ENCODE data around the gene KCNMA1.

KCNMA1 gene

GRCh38 chr10:77359950-77360520 lies 277.6 kb downstream of the KCNMA1 start:
- Histone ChIP-seq H3K4me3 (ENCODE audit: low read length) (no peak overlapping the region), H3K27me3 (ENCODE audit: control insufficient read depth, insufficient read depth, low read length) (no peaks in the 10 kb centered on the region), H3K9ac (ENCODE audit: low read depth, low read length) (no peak overlapping the region), H3K9me3 (replicated peaks; ENCODE audit: low read length) (no peaks in the 10 kb centered on the region), H3K4me1 (ENCODE audit: control insufficient read depth, insufficient read depth, low read length) (peaks cover 33% of the 10 kb centered on the region), H3K4me2 (ENCODE audit: low read length) (no peak overlapping the region), H3K36me3 (ENCODE audit: insufficient read depth, low read length) (no peaks in the 10 kb centered on the region)

GRCh38 chr10:77359287-77359691 lies 278.3 kb downstream of the KCNMA1 start:
- H3K4me1 ChIP-seq (ENCODE audit: control insufficient read depth, insufficient read depth, low read length) = peaks cover 34% of the 10 kb centered on the region
- no peaks in the 10 kb centered on the region for H3K27me3 ChIP-seq (ENCODE audit: control insufficient read depth, insufficient read depth, low read length)
- H3K9me3 ChIP-seq (replicated peaks; ENCODE audit: low read length) = no peaks in the 10 kb centered on the region
- no peak overlapping the region for H3K4me2 ChIP-seq (ENCODE audit: low read length)
- H3K36me3 ChIP-seq (ENCODE audit: insufficient read depth, low read length) = no peaks in the 10 kb centered on the region
- H3K4me3 ChIP-seq (ENCODE audit: low read length) = no peak overlapping the region
- H3K9ac ChIP-seq (ENCODE audit: low read depth, low read length) = no peak overlapping the region

- peaks cover 34% of the 10 kb centered on the region for H3K4me1 ChIP-seq (ENCODE audit: control insufficient read depth, insufficient read depth, low read length)
- H3K27me3 ChIP-seq (ENCODE audit: control insufficient read depth, insufficient read depth, low read length) = no peaks in the 10 kb centered on the region
- H3K9me3 ChIP-seq (replicated peaks; ENCODE audit: low read length) = no peaks in the 10 kb centered on the region
- H3K9ac ChIP-seq (ENCODE audit: low read depth, low read length) = no peak overlapping the region
- no peak overlapping the region for H3K4me3 ChIP-seq (ENCODE audit: low read length)
- no peak overlapping the region for H3K4me2 ChIP-seq (ENCODE audit: low read length)
- H3K36me3 ChIP-seq (ENCODE audit: insufficient read depth, low read length) = no peaks in the 10 kb centered on the region
Observed at GRCh38 chr10:77358656-77359055, 279.0 kb downstream of the KCNMA1 start.

DNA sequence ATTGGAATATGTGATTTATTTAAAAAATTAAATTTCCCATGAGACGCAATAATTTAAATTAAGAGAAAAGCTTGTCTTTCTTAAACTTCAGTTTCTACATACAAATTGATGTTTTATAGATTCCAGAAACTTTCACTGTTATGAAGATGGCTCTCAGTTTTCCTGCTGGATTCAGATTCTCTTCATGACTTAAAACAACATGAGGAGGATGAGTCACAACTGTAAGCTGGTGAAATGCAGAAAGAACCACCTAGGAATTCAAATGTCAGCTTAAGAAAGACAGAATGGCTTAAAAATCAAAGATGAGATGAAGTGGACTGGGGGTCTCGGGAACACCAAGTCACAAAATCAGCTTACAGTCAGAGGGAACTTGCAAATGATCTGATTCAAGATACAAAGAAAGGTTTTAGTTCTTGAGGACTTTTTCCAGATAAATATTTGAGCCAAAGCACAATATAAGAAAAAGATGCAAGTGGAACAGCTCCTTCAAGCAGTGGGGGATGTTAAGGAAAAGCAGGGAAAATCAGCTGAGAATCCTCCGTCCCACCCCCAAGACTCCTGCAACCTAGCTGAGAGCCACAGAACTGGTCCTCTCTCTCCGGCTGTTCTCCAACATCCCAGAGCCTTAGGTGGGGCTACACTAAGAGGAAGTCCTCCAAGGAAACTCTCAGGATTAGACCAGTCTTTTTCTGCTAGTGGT lies 279.8 kb downstream of the KCNMA1 start:
- H3K4me3 ChIP-seq (ENCODE audit: low read length) = no peak overlapping the region
- H3K27me3 ChIP-seq (ENCODE audit: control insufficient read depth, insufficient read depth, low read length) = no peaks in the 10 kb centered on the region
- peak overlapping the region; percentile 40 for H3K4me2 ChIP-seq (ENCODE audit: low read length)
- H3K36me3 ChIP-seq (ENCODE audit: insufficient read depth, low read length) = no peaks in the 10 kb centered on the region
- peak overlapping the region; percentile 72 for H3K9ac ChIP-seq (ENCODE audit: low read depth, low read length)
- H3K9me3 ChIP-seq (replicated peaks; ENCODE audit: low read length) = no peaks in the 10 kb centered on the region
- peaks cover 36% of the 10 kb centered on the region for H3K4me1 ChIP-seq (ENCODE audit: control insufficient read depth, insufficient read depth, low read length)

- H3K4me2 ChIP-seq (ENCODE audit: low read length) = peak overlapping the region; percentile 33
- H3K27me3 ChIP-seq (ENCODE audit: control insufficient read depth, insufficient read depth, low read length) = no peaks in the 10 kb centered on the region
- H3K4me1 ChIP-seq (ENCODE audit: control insufficient read depth, insufficient read depth, low read length) = peaks cover 42% of the 10 kb centered on the region
- peak overlapping the region; percentile 72 for H3K9ac ChIP-seq (ENCODE audit: low read depth, low read length)
- no peaks in the 10 kb centered on the region for H3K9me3 ChIP-seq (replicated peaks; ENCODE audit: low read length)
- no peak overlapping the region for H3K4me3 ChIP-seq (ENCODE audit: low read length)
- no peaks in the 10 kb centered on the region for H3K36me3 ChIP-seq (ENCODE audit: insufficient read depth, low read length)
Observed at GRCh38 chr10:77357185-77357584, 280.4 kb downstream of the KCNMA1 start.

DNA sequence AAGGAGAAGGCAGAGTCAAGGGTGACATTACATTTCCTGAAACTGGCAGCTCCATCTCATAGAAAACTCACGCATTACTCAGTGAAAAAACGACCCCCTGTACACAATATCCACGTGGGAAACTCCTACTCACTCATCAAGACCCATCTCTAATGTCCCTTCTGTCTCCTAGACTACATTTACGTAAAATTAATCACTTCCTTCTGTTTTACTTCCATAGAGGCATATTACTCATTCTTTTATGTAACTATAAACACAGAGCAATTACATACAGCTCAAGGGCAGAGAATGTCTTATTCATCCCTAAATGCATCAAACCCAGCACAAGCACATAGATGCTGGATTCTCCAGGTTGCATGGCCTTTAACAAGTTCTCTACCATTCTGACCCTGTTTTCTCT lies 281.8 kb downstream of the KCNMA1 start:
- Histone ChIP-seq H3K4me2 (ENCODE audit: low read length) (no peak overlapping the region), H3K4me3 (ENCODE audit: low read length) (no peak overlapping the region), H3K27me3 (ENCODE audit: control insufficient read depth, insufficient read depth, low read length) (no peaks in the 10 kb centered on the region), H3K9me3 (replicated peaks; ENCODE audit: low read length) (no peaks in the 10 kb centered on the region), H3K9ac (ENCODE audit: low read depth, low read length) (peak overlapping the region; percentile 45), H3K4me1 (ENCODE audit: control insufficient read depth, insufficient read depth, low read length) (peaks cover 55% of the 10 kb centered on the region), H3K36me3 (ENCODE audit: insufficient read depth, low read length) (no peaks in the 10 kb centered on the region)

DNA sequence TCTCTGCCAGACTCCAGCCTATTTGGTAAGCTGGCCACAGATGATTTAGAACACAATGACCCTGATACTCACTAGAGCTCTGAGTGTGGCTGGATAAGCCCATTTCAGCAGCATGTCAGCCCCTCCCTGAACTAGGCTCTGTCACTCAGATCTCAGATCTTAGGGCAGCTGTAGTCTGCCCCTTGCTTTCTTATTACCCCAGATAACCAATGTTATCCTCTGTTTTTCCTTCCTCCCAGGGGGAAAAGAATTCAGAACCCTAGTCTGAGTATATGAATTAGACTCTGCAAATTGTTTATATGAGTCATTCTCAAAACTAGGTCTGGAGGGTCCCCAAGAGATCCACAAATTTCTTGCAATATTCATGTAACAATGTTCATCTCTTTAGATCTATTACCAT lies 286.2 kb downstream of the KCNMA1 start:
- no peaks in the 10 kb centered on the region for H3K36me3 ChIP-seq (ENCODE audit: insufficient read depth, low read length)
- H3K27me3 ChIP-seq (ENCODE audit: control insufficient read depth, insufficient read depth, low read length) = no peaks in the 10 kb centered on the region
- peak overlapping the region; percentile 58 for H3K4me2 ChIP-seq (ENCODE audit: low read length)
- peak overlapping the region; percentile 78 for H3K9ac ChIP-seq (ENCODE audit: low read depth, low read length)
- H3K9me3 ChIP-seq (replicated peaks; ENCODE audit: low read length) = no peaks in the 10 kb centered on the region
- peaks cover 58% of the 10 kb centered on the region for H3K4me1 ChIP-seq (ENCODE audit: control insufficient read depth, insufficient read depth, low read length)
- peak overlapping the region; percentile 14 for H3K4me3 ChIP-seq (ENCODE audit: low read length)

- H3K9ac ChIP-seq (ENCODE audit: low read depth, low read length) = peak overlapping the region; percentile 78
- no peaks in the 10 kb centered on the region for H3K9me3 ChIP-seq (replicated peaks; ENCODE audit: low read length)
- peak overlapping the region; percentile 58 for H3K4me2 ChIP-seq (ENCODE audit: low read length)
- peaks cover 54% of the 10 kb centered on the region for H3K4me1 ChIP-seq (ENCODE audit: control insufficient read depth, insufficient read depth, low read length)
- H3K27me3 ChIP-seq (ENCODE audit: control insufficient read depth, insufficient read depth, low read length) = no peaks in the 10 kb centered on the region
- no peaks in the 10 kb centered on the region for H3K36me3 ChIP-seq (ENCODE audit: insufficient read depth, low read length)
- H3K4me3 ChIP-seq (ENCODE audit: low read length) = peak overlapping the region; percentile 14
Observed at GRCh38 chr10:77350711-77351119, 286.9 kb downstream of the KCNMA1 start.

DNA sequence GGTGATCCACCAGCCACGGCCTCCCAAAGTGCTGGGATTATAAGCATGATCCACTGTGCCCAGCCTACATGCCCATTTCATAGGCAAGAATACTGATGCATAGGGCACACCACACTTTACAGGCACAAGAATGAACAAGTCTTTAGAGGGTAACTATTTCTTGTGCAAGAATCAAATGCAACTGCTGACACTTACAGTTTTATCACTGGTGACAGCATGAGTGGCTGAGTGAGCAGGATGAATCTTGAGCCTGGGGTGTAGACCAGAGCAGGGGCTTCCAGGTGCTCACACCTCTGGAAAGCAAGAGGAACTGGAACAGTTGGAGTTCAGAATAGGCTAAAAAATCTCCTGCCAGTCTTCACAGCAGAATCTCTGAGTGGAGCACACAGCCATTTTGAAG lies 287.5 kb downstream of the KCNMA1 start:
- H3K9ac ChIP-seq (ENCODE audit: low read depth, low read length) = peak overlapping the region; percentile 40
- H3K4me2 ChIP-seq (ENCODE audit: low read length) = peak overlapping the region; percentile 29
- no peaks in the 10 kb centered on the region for H3K27me3 ChIP-seq (ENCODE audit: control insufficient read depth, insufficient read depth, low read length)
- peaks cover 48% of the 10 kb centered on the region for H3K4me1 ChIP-seq (ENCODE audit: control insufficient read depth, insufficient read depth, low read length)
- no peaks in the 10 kb centered on the region for H3K36me3 ChIP-seq (ENCODE audit: insufficient read depth, low read length)
- H3K9me3 ChIP-seq (replicated peaks; ENCODE audit: low read length) = no peaks in the 10 kb centered on the region
- no peak overlapping the region for H3K4me3 ChIP-seq (ENCODE audit: low read length)

GRCh38 chr10:77349226-77349625 lies 288.4 kb downstream of the KCNMA1 start:
- H3K36me3 ChIP-seq (ENCODE audit: insufficient read depth, low read length) = no peaks in the 10 kb centered on the region
- H3K9ac ChIP-seq (ENCODE audit: low read depth, low read length) = no peak overlapping the region
- H3K4me2 ChIP-seq (ENCODE audit: low read length) = no peak overlapping the region
- H3K4me3 ChIP-seq (ENCODE audit: low read length) = no peak overlapping the region
- H3K9me3 ChIP-seq (replicated peaks; ENCODE audit: low read length) = no peaks in the 10 kb centered on the region
- H3K4me1 ChIP-seq (ENCODE audit: control insufficient read depth, insufficient read depth, low read length) = peaks cover 47% of the 10 kb centered on the region
- no peaks in the 10 kb centered on the region for H3K27me3 ChIP-seq (ENCODE audit: control insufficient read depth, insufficient read depth, low read length)

- H3K4me1 ChIP-seq (ENCODE audit: control insufficient read depth, insufficient read depth, low read length) = peaks cover 47% of the 10 kb centered on the region
- H3K9me3 ChIP-seq (replicated peaks; ENCODE audit: low read length) = no peaks in the 10 kb centered on the region
- H3K4me3 ChIP-seq (ENCODE audit: low read length) = no peak overlapping the region
- H3K9ac ChIP-seq (ENCODE audit: low read depth, low read length) = no peak overlapping the region
- H3K27me3 ChIP-seq (ENCODE audit: control insufficient read depth, insufficient read depth, low read length) = no peaks in the 10 kb centered on the region
- H3K4me2 ChIP-seq (ENCODE audit: low read length) = no peak overlapping the region
- H3K36me3 ChIP-seq (ENCODE audit: insufficient read depth, low read length) = no peaks in the 10 kb centered on the region
Observed at GRCh38 chr10:77348751-77349150, 288.9 kb downstream of the KCNMA1 start.

- no peaks in the 10 kb centered on the region for H3K9me3 ChIP-seq (replicated peaks; ENCODE audit: low read length)
- H3K4me3 ChIP-seq (ENCODE audit: low read length) = no peak overlapping the region
- H3K4me1 ChIP-seq (ENCODE audit: control insufficient read depth, insufficient read depth, low read length) = peaks cover 47% of the 10 kb centered on the region
- no peaks in the 10 kb centered on the region for H3K36me3 ChIP-seq (ENCODE audit: insufficient read depth, low read length)
- no peaks in the 10 kb centered on the region for H3K27me3 ChIP-seq (ENCODE audit: control insufficient read depth, insufficient read depth, low read length)
- no peak overlapping the region for H3K9ac ChIP-seq (ENCODE audit: low read depth, low read length)
- H3K4me2 ChIP-seq (ENCODE audit: low read length) = no peak overlapping the region
Observed at GRCh38 chr10:77348082-77348481, 289.5 kb downstream of the KCNMA1 start.

Measured in skeletal muscle satellite cell (primary cell).